Measurements from ENCODE around the gene EIF2AK3. TPM values are rescaled to one million over a fixed set of nuclear protein-coding genes. Genes with fewer than 3 reads are reported as not detected.

EIF2AK3 gene
- total and polyA plus RNA-seq, 10 of the 15 experiments (the other 5 are each of a cell fraction or from before 2014, with no cell fraction given) = 5.0 to 44.7 (median 22.4) TPM

DNA sequence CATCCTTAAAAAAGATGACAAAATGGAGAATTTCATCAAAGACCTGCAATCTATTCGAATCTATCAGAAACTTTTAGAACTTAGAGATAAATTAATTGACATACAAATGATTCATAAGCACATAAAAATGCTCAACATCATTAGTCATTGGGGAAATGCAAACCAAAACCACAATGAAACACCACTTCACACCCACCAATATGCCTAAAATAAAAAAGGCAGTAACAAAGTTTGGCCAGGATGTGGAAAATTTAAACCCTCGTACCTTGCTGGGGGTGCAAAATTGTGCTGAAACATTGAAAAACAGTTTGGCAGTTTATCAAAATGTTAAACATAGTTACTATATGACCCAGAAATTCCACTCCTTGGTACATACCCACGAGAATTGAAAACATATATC is 11.5 kb upstream of the EIF2AK3 start:
- no peaks in the 10 kb centered on the region for H4K20me1 ChIP-seq (ENCODE audit: control insufficient read depth, insufficient read depth)
- peaks cover 2% of the 10 kb centered on the region; the same call in 2 of the 3 replicates for H3K9me3 ChIP-seq (replicated peaks; ENCODE audit: control insufficient read depth, insufficient read depth, low read length)
- intact Hi-C loops (cut with micrococcal nuclease; ENCODE audit: unreplicated experiment) = no loop called here
- no peak overlapping the region for H2AFZ ChIP-seq (ENCODE audit: control insufficient read depth, low read depth, low read length)
- ChIA-PET SMC1A (ENCODE audit: uncharacterized antibody, unreplicated experiment) (interaction anchor here (0.9 to 1.7 kb wide), 6 partner anchors 8 to 39 kb away, joined by 3 to 9 read pairs (median 4); no protein-coding TSS in a partner anchor), POLR2A (interaction anchor here (1.1 to 1.6 kb wide), 2 partner anchors 10 to 32 kb away, joined by 3 to 9 read pairs; no protein-coding TSS in a partner anchor), RAD21 (ENCODE audit: unreplicated experiment) (interaction anchor here (0.8 to 1.5 kb wide), 4 partner anchors 8 to 39 kb away, joined by 3 to 6 read pairs (median 4); no protein-coding TSS in a partner anchor), CTCF (interaction anchor here (1.2 to 1.4 kb wide), 3 partner anchors 32 to 49 kb away, joined by 3 to 4 read pairs (median 3); no protein-coding TSS in a partner anchor)
- FAIRE-seq (no peak), ATAC-seq (peak; percentile 75), DNase-seq (ENCODE audit: low read depth, low spot score) (no peak)
- WGBS (ENCODE audit: insufficient coverage, insufficient replicate concordance, low lambda C conversion rate, missing lambda C conversion rate) = 0% methylated on average over 3 of the region's 3 CpGs
- in situ Hi-C loops (cut with MboI) = no loop called here
- no peak overlapping the region for H3K27ac ChIP-seq (ENCODE audit: control insufficient read depth, insufficient read depth)
- BruUV-seq (replicated peaks) = no TSS peak
- no peaks in the 10 kb centered on the region for H3K36me3 ChIP-seq (ENCODE audit: control insufficient read depth in 2 of 2, insufficient read depth in 2 of 2, low read length in 1 of 2)
- H3K4me1 ChIP-seq (ENCODE audit: control insufficient read depth, insufficient read depth, low read length) = peaks cover 7% of the 10 kb centered on the region; the same call in 1 of the 2 replicates
- H3K9ac ChIP-seq (ENCODE audit: control insufficient read depth, insufficient read depth, low read length) = no peak overlapping the region
- no peaks in the 10 kb centered on the region for H3K27me3 ChIP-seq (replicated peaks in 1 of 2; ENCODE audit: control insufficient read depth in 2 of 2, insufficient read depth in 2 of 2, low read length in 1 of 2)
- H3K4me3 ChIP-seq = no peak overlapping the region
- no peaks in the 10 kb centered on the region for H3K79me2 ChIP-seq (ENCODE audit: control insufficient read depth, insufficient read depth, low read length)
- H3K4me2 ChIP-seq (ENCODE audit: control insufficient read depth, insufficient read depth) = peak overlapping the region; percentile 1; the same call in 1 of the 2 replicates
- no peak for TF ChIP-seq NBN (IDR thresholded peaks at IDR 0.05)
- TF ChIP-seq MEF2A (IDR thresholded peaks at IDR 0.05; ENCODE audit: insufficient read depth, low read depth, low read length) = 0 out of 2 replicates have a peak, but pooled peaks have one; percentile 47
- TF ChIP-seq, protein P1, sequence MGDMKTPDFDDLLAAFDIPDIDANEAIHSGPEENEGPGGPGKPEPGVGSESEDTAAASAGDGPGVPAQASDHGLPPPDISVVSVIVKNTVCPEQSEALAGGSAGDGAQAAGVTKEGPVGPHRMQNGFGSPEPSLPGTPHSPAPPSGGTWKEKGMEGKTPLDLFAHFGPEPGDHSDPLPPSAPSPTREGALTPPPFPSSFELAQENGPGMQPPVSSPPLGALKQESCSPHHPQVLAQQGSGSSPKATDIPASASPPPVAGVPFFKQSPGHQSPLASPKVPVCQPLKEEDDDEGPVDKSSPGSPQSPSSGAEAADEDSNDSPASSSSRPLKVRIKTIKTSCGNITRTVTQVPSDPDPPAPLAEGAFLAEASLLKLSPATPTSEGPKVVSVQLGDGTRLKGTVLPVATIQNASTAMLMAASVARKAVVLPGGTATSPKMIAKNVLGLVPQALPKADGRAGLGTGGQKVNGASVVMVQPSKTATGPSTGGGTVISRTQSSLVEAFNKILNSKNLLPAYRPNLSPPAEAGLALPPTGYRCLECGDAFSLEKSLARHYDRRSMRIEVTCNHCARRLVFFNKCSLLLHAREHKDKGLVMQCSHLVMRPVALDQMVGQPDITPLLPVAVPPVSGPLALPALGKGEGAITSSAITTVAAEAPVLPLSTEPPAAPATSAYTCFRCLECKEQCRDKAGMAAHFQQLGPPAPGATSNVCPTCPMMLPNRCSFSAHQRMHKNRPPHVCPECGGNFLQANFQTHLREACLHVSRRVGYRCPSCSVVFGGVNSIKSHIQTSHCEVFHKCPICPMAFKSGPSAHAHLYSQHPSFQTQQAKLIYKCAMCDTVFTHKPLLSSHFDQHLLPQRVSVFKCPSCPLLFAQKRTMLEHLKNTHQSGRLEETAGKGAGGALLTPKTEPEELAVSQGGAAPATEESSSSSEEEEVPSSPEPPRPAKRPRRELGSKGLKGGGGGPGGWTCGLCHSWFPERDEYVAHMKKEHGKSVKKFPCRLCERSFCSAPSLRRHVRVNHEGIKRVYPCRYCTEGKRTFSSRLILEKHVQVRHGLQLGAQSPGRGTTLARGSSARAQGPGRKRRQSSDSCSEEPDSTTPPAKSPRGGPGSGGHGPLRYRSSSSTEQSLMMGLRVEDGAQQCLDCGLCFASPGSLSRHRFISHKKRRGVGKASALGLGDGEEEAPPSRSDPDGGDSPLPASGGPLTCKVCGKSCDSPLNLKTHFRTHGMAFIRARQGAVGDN (IDR thresholded peaks at IDR 0.05) = no peak
- TF ChIP-seq, protein P2, sequence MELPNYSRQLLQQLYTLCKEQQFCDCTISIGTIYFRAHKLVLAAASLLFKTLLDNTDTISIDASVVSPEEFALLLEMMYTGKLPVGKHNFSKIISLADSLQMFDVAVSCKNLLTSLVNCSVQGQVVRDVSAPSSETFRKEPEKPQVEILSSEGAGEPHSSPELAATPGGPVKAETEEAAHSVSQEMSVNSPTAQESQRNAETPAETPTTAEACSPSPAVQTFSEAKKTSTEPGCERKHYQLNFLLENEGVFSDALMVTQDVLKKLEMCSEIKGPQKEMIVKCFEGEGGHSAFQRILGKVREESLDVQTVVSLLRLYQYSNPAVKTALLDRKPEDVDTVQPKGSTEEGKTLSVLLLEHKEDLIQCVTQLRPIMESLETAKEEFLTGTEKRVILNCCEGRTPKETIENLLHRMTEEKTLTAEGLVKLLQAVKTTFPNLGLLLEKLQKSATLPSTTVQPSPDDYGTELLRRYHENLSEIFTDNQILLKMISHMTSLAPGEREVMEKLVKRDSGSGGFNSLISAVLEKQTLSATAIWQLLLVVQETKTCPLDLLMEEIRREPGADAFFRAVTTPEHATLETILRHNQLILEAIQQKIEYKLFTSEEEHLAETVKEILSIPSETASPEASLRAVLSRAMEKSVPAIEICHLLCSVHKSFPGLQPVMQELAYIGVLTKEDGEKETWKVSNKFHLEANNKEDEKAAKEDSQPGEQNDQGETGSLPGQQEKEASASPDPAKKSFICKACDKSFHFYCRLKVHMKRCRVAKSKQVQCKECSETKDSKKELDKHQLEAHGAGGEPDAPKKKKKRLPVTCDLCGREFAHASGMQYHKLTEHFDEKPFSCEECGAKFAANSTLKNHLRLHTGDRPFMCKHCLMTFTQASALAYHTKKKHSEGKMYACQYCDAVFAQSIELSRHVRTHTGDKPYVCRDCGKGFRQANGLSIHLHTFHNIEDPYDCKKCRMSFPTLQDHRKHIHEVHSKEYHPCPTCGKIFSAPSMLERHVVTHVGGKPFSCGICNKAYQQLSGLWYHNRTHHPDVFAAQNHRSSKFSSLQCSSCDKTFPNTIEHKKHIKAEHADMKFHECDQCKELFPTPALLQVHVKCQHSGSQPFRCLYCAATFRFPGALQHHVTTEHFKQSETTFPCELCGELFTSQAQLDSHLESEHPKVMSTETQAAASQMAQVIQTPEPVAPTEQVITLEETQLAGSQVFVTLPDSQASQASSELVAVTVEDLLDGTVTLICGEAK (IDR thresholded peaks at IDR 0.05; ENCODE audit: borderline replicate concordance) = no peak; the same call in 1 of the 2 replicates
- no peak for TF ChIP-seq STAT3 (IDR thresholded peaks at IDR 0.05; ENCODE audit: low read depth, low read length)
- TF ChIP-seq, protein P3, sequence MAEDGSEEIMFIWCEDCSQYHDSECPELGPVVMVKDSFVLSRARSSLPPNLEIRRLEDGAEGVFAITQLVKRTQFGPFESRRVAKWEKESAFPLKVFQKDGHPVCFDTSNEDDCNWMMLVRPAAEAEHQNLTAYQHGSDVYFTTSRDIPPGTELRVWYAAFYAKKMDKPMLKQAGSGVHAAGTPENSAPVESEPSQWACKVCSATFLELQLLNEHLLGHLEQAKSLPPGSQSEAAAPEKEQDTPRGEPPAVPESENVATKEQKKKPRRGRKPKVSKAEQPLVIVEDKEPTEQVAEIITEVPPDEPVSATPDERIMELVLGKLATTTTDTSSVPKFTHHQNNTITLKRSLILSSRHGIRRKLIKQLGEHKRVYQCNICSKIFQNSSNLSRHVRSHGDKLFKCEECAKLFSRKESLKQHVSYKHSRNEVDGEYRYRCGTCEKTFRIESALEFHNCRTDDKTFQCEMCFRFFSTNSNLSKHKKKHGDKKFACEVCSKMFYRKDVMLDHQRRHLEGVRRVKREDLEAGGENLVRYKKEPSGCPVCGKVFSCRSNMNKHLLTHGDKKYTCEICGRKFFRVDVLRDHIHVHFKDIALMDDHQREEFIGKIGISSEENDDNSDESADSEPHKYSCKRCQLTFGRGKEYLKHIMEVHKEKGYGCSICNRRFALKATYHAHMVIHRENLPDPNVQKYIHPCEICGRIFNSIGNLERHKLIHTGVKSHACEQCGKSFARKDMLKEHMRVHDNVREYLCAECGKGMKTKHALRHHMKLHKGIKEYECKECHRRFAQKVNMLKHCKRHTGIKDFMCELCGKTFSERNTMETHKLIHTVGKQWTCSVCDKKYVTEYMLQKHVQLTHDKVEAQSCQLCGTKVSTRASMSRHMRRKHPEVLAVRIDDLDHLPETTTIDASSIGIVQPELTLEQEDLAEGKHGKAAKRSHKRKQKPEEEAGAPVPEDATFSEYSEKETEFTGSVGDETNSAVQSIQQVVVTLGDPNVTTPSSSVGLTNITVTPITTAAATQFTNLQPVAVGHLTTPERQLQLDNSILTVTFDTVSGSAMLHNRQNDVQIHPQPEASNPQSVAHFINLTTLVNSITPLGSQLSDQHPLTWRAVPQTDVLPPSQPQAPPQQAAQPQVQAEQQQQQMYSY (CRISPR knock-in tag; IDR thresholded peaks at IDR 0.05) = no peak
- TF ChIP-seq, protein P4, sequence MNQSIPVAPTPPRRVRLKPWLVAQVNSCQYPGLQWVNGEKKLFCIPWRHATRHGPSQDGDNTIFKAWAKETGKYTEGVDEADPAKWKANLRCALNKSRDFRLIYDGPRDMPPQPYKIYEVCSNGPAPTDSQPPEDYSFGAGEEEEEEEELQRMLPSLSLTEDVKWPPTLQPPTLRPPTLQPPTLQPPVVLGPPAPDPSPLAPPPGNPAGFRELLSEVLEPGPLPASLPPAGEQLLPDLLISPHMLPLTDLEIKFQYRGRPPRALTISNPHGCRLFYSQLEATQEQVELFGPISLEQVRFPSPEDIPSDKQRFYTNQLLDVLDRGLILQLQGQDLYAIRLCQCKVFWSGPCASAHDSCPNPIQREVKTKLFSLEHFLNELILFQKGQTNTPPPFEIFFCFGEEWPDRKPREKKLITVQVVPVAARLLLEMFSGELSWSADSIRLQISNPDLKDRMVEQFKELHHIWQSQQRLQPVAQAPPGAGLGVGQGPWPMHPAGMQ (IDR thresholded peaks at IDR 0.05; ENCODE audit: borderline replicate concordance) = no peak
- TF ChIP-seq HDAC6 (IDR thresholded peaks at IDR 0.05; ENCODE audit: unreplicated experiment) = no peak
